Endothelial cell of umbilical vein (primary cell): ENCODE results near the gene CACTIN. TPM values are rescaled to one million over a fixed set of nuclear protein-coding genes. Genes with fewer than 3 reads are reported as not detected.

Experiments used
- BruUV-seq: library from RNA; stranded (reverse); fragments of 400-500 nt; replicated peaks from 2 replicates; lab custom pipeline; 2021; lab: Mats Ljungman, UMichigan
- CTCF ChIA-PET: fragments of 300-600, 350-600 bp; sonication (Branson Sonifier 250); formaldehyde crosslinking; loops from one replicate; lab custom pipeline; 2021; ENCODE audit warnings: antibody characterized with exemption, inconsistent platforms; lab: Charles Lee
- POLR2A ChIA-PET: fragments of 300-600, 350-600 bp; sonication (Branson Sonifier 250); formaldehyde crosslinking; loops from one replicate; lab custom pipeline; 2021; ENCODE audit warnings: antibody characterized with exemption, inconsistent platforms; lab: Charles Lee
- DNase-seq: peaks from one replicate; pipeline ENCODE4 v3.0.0-alpha.2; 2011; ENCODE audit warnings: low read depth, low spot score
- FAIRE-seq: peaks from 2 replicates; lab custom pipeline; 2011; peaks lifted over from hg19 to GRCh38; lab: Jason Lieb, UNC
- H2AFZ ChIP-seq: 2 replicates; pipeline ENCODE4 v1.6.0; 2012; ENCODE audit warnings: low read depth, low read length, control low read depth, inconsistent platforms
- H3K27ac ChIP-seq: 2 replicates; pipeline ENCODE4 v1.5.1; 2011; ENCODE audit warnings: low read depth, mild to moderate bottlenecking, control low read depth, low read length, moderate library complexity; ENCODE audit not compliant: insufficient read depth
- H3K27me3 ChIP-seq, 2 experiments: 2 replicates each; pipeline versions ENCODE4 v1.6.0 to v1.6.1; 2011; ENCODE audit warnings: low read length in 2 of 2, mixed read lengths in 1 of 2; ENCODE audit not compliant: control insufficient read depth in 2 of 2, insufficient read depth in 2 of 2
- H3K36me3 ChIP-seq, 2 experiments: 2 replicates in 1 of 2; 3 replicates in 1 of 2; pipeline ENCODE4 v1.5.1; 2011; ENCODE audit warnings: low read length in 2 of 2, mild to moderate bottlenecking in 1 of 2, moderate library complexity in 1 of 2; ENCODE audit not compliant: control insufficient read depth in 2 of 2, insufficient read depth in 2 of 2; ENCODE audit errors: extremely low read depth in 1 of 2
- H3K4me1 ChIP-seq: 3 replicates; pipeline ENCODE4 v1.5.1; 2011; ENCODE audit warnings: mild to moderate bottlenecking, low read length; ENCODE audit not compliant: control insufficient read depth, insufficient read depth; ENCODE audit errors: extremely low read depth
- H3K4me2 ChIP-seq: 2 replicates; pipeline ENCODE4 v1.6.1; 2011; ENCODE audit warnings: low read length, control low read depth, mixed read lengths; ENCODE audit not compliant: insufficient read depth
- H3K4me3 ChIP-seq, 3 experiments: fragments of 200-600 bp in 1 of 3; sonication (generic), shearing (Covaris generic) in 1 of 3; replicated peaks in 1 of 3; 2 replicates each; pipeline ENCODE4 v1.5.1; 2011 to 2016; ENCODE audit warnings: control low read depth in 3 of 3, low read length in 3 of 3, mild to moderate bottlenecking in 2 of 3, inconsistent platforms in 1 of 3, low read depth in 1 of 3, moderate library complexity in 1 of 3; ENCODE audit not compliant: insufficient read depth in 1 of 3
- H3K79me2 ChIP-seq: 2 replicates; pipeline ENCODE4 v1.6.0; 2012; ENCODE audit warnings: low read length, inconsistent platforms; ENCODE audit not compliant: control insufficient read depth, insufficient read depth
- H3K9ac ChIP-seq: replicated peaks from 2 replicates; pipeline ENCODE3; 2011; ENCODE audit warnings: low read length, control low read depth; ENCODE audit not compliant: insufficient read depth; ENCODE audit errors: extremely low read depth
- H3K9me1 ChIP-seq: replicated peaks from 3 replicates; pipeline ENCODE4 v1.6.0; 2011; ENCODE audit warnings: mild to moderate bottlenecking, low read length; ENCODE audit not compliant: control insufficient read depth, insufficient read depth; ENCODE audit errors: extremely low read depth
- H3K9me3 ChIP-seq: replicated peaks from 2 replicates; pipeline ENCODE4 v1.5.1; 2012; ENCODE audit warnings: low read length, inconsistent platforms; ENCODE audit not compliant: control insufficient read depth, insufficient read depth
- H4K20me1 ChIP-seq: replicated peaks from 2 replicates; pipeline ENCODE3; 2011; ENCODE audit warnings: mild to moderate bottlenecking, low read length; ENCODE audit not compliant: control insufficient read depth, insufficient read depth; ENCODE audit errors: extremely low read depth
- CTCF ChIP-seq, 2 donors: IDR thresholded peaks; 1 replicate in 1 of 2; 2 replicates in 1 of 2; pipeline ENCODE4 v1.5.1; 2011; ENCODE audit warnings: low read length in 2 of 2, mild to moderate bottlenecking in 2 of 2, moderate library complexity in 2 of 2, control low read depth in 1 of 2, inconsistent platforms in 1 of 2, low read depth in 1 of 2; ENCODE audit not compliant: insufficient read depth in 1 of 2; ENCODE audit errors: extremely low read depth in 1 of 2
- EZH2 ChIP-seq: IDR thresholded peaks from 2 replicates; pipeline ENCODE4 v1.6.1; 2012; ENCODE audit warnings: borderline replicate concordance, low read depth, mild to moderate bottlenecking, moderate library complexity, low read length, inconsistent platforms; ENCODE audit not compliant: severe bottlenecking
- FOS ChIP-seq: IDR thresholded peaks from 2 replicates; pipeline ENCODE4 v1.6.1; 2011; ENCODE audit warnings: mild to moderate bottlenecking, low read length, moderate library complexity, borderline replicate concordance; ENCODE audit not compliant: insufficient read depth
- GATA2 ChIP-seq: IDR thresholded peaks from 2 replicates; pipeline ENCODE4 v1.7.0; 2011; ENCODE audit warnings: low read depth, mild to moderate bottlenecking, moderate library complexity, mixed read lengths, low read length; ENCODE audit not compliant: insufficient read length, insufficient read depth
- JUN ChIP-seq: IDR thresholded peaks from 2 replicates; pipeline ENCODE4 v1.6.1; 2011; ENCODE audit warnings: borderline replicate concordance, low read depth; ENCODE audit not compliant: insufficient read length, insufficient read depth
- MAX ChIP-seq: IDR thresholded peaks from 2 replicates; pipeline ENCODE4 v1.6.1; 2011; ENCODE audit not compliant: insufficient read depth, insufficient read length
- MYC ChIP-seq: IDR thresholded peaks from one replicate; pipeline ENCODE4 v1.6.1; 2011; ENCODE audit warnings: mild to moderate bottlenecking, low read depth, low read length
- POLR2A ChIP-seq: IDR thresholded peaks from 2 replicates; pipeline ENCODE4 v1.6.1; 2012; ENCODE audit warnings: low read depth, mild to moderate bottlenecking, control low read depth, low read length
- POLR2AphosphoS5 ChIP-seq: IDR thresholded peaks from 2 replicates; pipeline ENCODE4 v1.6.1; 2012; ENCODE audit warnings: low read depth, mild to moderate bottlenecking, control low read depth, low read length, moderate library complexity; ENCODE audit not compliant: insufficient read depth
- dilution Hi-C: fragments of 300-500 bp; cut with MboI; formaldehyde crosslinking; loops from one replicate; pipeline ENCODE4 v1.15.0; 2019; ENCODE audit warnings: low sequenced_read_pairs; ENCODE audit not compliant: extremely low pct_ligation_motif_present
- intact Hi-C: fragments of 100-400 bp; cut with micrococcal nuclease; formaldehyde crosslinking; loops from one replicate; pipeline ENCODE4 v1.10.0; 2022
- polyA plus RNA-seq, 4 experiments: library from polyadenylated mRNA; depleted of rRNA in 3 of 4; stranded (reverse) in 3 of 4; unstranded in 1 of 4; fragments of >200 nt; gene quantifications; 2 replicates each; pipeline versions ENCODE4 v1.2.1 to v1.2.3, GENCODE V29; 2011 to 2012; ENCODE audit warnings: missing spikeins in 1 of 4
- total RNA-seq: library from RNA; stranded (reverse); gene quantifications from 2 replicates; pipeline ENCODE4 v1.2.3, GENCODE V29; 2021

CACTIN gene
- total and polyA plus RNA-seq, 2 donors (not counting 3 experiments of a cell fraction or from before 2014, with no cell fraction given), result 29.7 to 36.1 TPM

- H3K4me3 ChIP-seq, result no peak overlapping the region
- FAIRE-seq (no peak), DNase-seq (no peak)
- TF ChIP-seq FOS, result no peak
- no peak for TF ChIP-seq GATA2
- TF ChIP-seq JUN, result no peak
- TF ChIP-seq MYC, result no peak
- no peak for TF ChIP-seq CTCF (IDR thresholded peaks at IDR 0.05; ENCODE audit: extremely low read depth in 1 of 2, insufficient read depth in 1 of 2, low read depth in 1 of 2, low read length in 2 of 2)
- no peak for TF ChIP-seq POLR2A
- no peak for TF ChIP-seq EZH2
- TF ChIP-seq MAX, result no peak
- no peak for TF ChIP-seq POLR2AphosphoS5
- ChIA-PET CTCF (interaction anchor here (1.0 to 1.8 kb wide), 4 partner anchors 30 to 311 kb away, joined by 3 to 8 read pairs (median 4); partner anchors contain the start of gene GIPC3), POLR2A (no interaction called here)
- BruUV-seq, result no TSS peak
- H3K4me2 ChIP-seq, result no peak overlapping the region
- H3K79me2 ChIP-seq, result no peaks in the 10 kb centered on the region
- no peak overlapping the region for H3K9ac ChIP-seq
- dilution Hi-C loops (no loop called here), intact Hi-C loops (no loop called here)
- no peak overlapping the region for H3K27ac ChIP-seq
- no peaks in the 10 kb centered on the region for H3K4me1 ChIP-seq
- H3K9me3 ChIP-seq, result no peaks in the 10 kb centered on the region
- H4K20me1 ChIP-seq, result no peaks in the 10 kb centered on the region
- H3K27me3 ChIP-seq, result no peaks in the 10 kb centered on the region
- H3K9me1 ChIP-seq, result no peaks in the 10 kb centered on the region
- H3K36me3 ChIP-seq, result peaks cover 0 to 22% of the 10 kb centered on the region in 2 experiments
- no peak overlapping the region for H2AFZ ChIP-seq
Measured at GRCh38 chr19:3615524-3616135, 11.0 kb downstream of the CACTIN start.
